Mesendoderm (in vitro differentiated cells): ENCODE measurements around the gene DMAP1. TPM values are rescaled to one million over a fixed set of nuclear protein-coding genes. Genes with fewer than 3 reads are reported as not detected.

Experiments
- DNase-seq: peaks from one replicate; pipeline ENCODE4 v3.0.0; 2013
- H2AK5ac ChIP-seq: 2 replicates; pipeline ENCODE4 v1.6.1; 2013; ENCODE audit warnings: low read length, inconsistent platforms
- H2BK120ac ChIP-seq: 2 replicates; pipeline ENCODE4 v1.6.1; 2013; ENCODE audit warnings: low read depth, mild to moderate bottlenecking, low read length, moderate library complexity, mixed read lengths
- H2BK15ac ChIP-seq: replicated peaks from 2 replicates; pipeline ENCODE4 v1.6.1; 2013; ENCODE audit warnings: low read depth, mild to moderate bottlenecking, moderate library complexity
- H2BK5ac ChIP-seq: 2 replicates; pipeline ENCODE4 v1.6.1; 2013; ENCODE audit warnings: low read length, inconsistent platforms
- H3K18ac ChIP-seq: 2 replicates; pipeline ENCODE4 v1.6.1; 2013; ENCODE audit warnings: mild to moderate bottlenecking, low read length, mixed read lengths
- H3K23ac ChIP-seq: one replicate; pipeline ENCODE4 v1.6.1; 2013; ENCODE audit warnings: low read length
- H3K27ac ChIP-seq: 2 replicates; pipeline ENCODE4 v1.5.1; 2013; ENCODE audit warnings: low read depth, mild to moderate bottlenecking, inconsistent platforms, low read length, moderate library complexity
- H3K27me3 ChIP-seq: 2 replicates; pipeline ENCODE4 v1.6.1; 2013; ENCODE audit warnings: low read length, control low read depth, mild to moderate bottlenecking, inconsistent platforms; ENCODE audit not compliant: insufficient read depth, poor library complexity
- H3K36me3 ChIP-seq: 2 replicates; pipeline ENCODE4 v1.6.1; 2013; ENCODE audit warnings: low read length, inconsistent platforms; ENCODE audit not compliant: control insufficient read depth, insufficient read depth
- H3K4ac ChIP-seq: one replicate; pipeline ENCODE4 v1.6.1; 2013; ENCODE audit warnings: low read depth, mild to moderate bottlenecking, low read length, moderate library complexity
- H3K4me1 ChIP-seq: 2 replicates; pipeline ENCODE4 v1.6.1; 2013; ENCODE audit warnings: low read depth, low read length, inconsistent platforms; ENCODE audit not compliant: control insufficient read depth
- H3K4me2 ChIP-seq: 2 replicates; pipeline ENCODE4 v1.6.1; 2013; ENCODE audit warnings: low read length
- H3K4me3 ChIP-seq: 2 replicates; pipeline ENCODE4 v1.5.1; 2013; ENCODE audit warnings: mild to moderate bottlenecking, low read length
- H3K56ac ChIP-seq: one replicate; pipeline ENCODE4 v1.6.1; 2013; ENCODE audit warnings: low read length
- H3K79me1 ChIP-seq: 2 replicates; pipeline ENCODE4 v1.6.1; 2013; ENCODE audit warnings: low read length, inconsistent platforms
- H3K79me2 ChIP-seq: 2 replicates; pipeline ENCODE4 v1.6.1; 2013; ENCODE audit warnings: mild to moderate bottlenecking, low read length; ENCODE audit not compliant: control insufficient read depth, insufficient read depth
- H3K9ac ChIP-seq: 2 replicates; pipeline ENCODE4 v1.6.1; 2013; ENCODE audit warnings: low read length, inconsistent platforms
- H4K5ac ChIP-seq: one replicate; pipeline ENCODE4 v1.6.1; 2013; ENCODE audit warnings: low read length
- H4K8ac ChIP-seq: one replicate; pipeline ENCODE4 v1.6.1; 2013; ENCODE audit warnings: low read depth, mild to moderate bottlenecking, control low read depth, low read length, moderate library complexity
- WGBS: extraction: QIAGEN DNeasy Blood & Tissue Kit; methylation state at CpG from one replicate; pipeline ENCODE4 v1.1.7; 2013; ENCODE audit warnings: low lambda C conversion rate, missing lambda C conversion rate; ENCODE audit not compliant: insufficient coverage; ENCODE audit errors: extremely low coverage; 5-methylcytosine and 5-hydroxymethylcytosine counted together
- polyA plus RNA-seq, 2 experiments: library from polyadenylated mRNA; stranded (reverse); fragments of 200-250 nt; gene quantifications; one replicate each; pipeline ENCODE4 v1.2.3, GENCODE V29; 2013

Gene DMAP1
- 28.4 TPM for polyA plus RNA-seq (2013, experiment 1 of 2)
- 27.4 TPM for polyA plus RNA-seq (2013, experiment 2 of 2)

GRCh38 chr1:44213222-44214112, at the start of gene DMAP1:
Gene DMAP1 (plus strand): TSS chr1:44213471. CDS start chr1:44213754, 283 bp downstream.
- H2BK120ac ChIP-seq = no peak within 1 kb of the TSS
- peak within 1 kb of the TSS; percentile 41 for H4K8ac ChIP-seq
- no peak within 1 kb of the TSS for H2BK15ac ChIP-seq
- peaks cover 6% of the 10 kb centered on the region for H3K79me2 ChIP-seq
- H2BK5ac ChIP-seq = peak within 1 kb of the TSS; percentile 58
- H3K23ac ChIP-seq = no peak within 1 kb of the TSS
- peak within 1 kb of the TSS; percentile 91 for H3K4me3 ChIP-seq
- DNase-seq = peak; percentile 86
- peak within 1 kb of the TSS; percentile 94 for H3K4me2 ChIP-seq
- peaks cover 9% of the 10 kb centered on the region for H3K4me1 ChIP-seq
- H2AK5ac ChIP-seq = peak within 1 kb of the TSS; percentile 37
- H3K27ac ChIP-seq = no peak within 1 kb of the TSS
- WGBS = no CpG with 5 or more reads among the region's 44 CpGs
- H3K27me3 ChIP-seq = no peaks in the 10 kb centered on the region
- H3K36me3 ChIP-seq = no peaks in the 10 kb centered on the region
- peak within 1 kb of the TSS; percentile 99 for H4K5ac ChIP-seq
- H3K18ac ChIP-seq = no peak within 1 kb of the TSS
- peak within 1 kb of the TSS; percentile 91 for H3K9ac ChIP-seq
- peak within 1 kb of the TSS; percentile 73 for H3K4ac ChIP-seq
- H3K56ac ChIP-seq = peak within 1 kb of the TSS; percentile 99
- H3K79me1 ChIP-seq = peaks cover 9% of the 10 kb centered on the region

GRCh38 chr1:44168520-44169098, 44.7 kb upstream of the DMAP1 start:
- no peaks in the 10 kb centered on the region for H3K4me1 ChIP-seq
- no peak overlapping the region for H2BK120ac ChIP-seq
- no peak overlapping the region for H4K5ac ChIP-seq
- no peaks in the 10 kb centered on the region for H3K36me3 ChIP-seq
- H3K79me2 ChIP-seq = no peaks in the 10 kb centered on the region
- H3K4ac ChIP-seq = no peak overlapping the region
- no peak overlapping the region for H2BK5ac ChIP-seq
- no peak overlapping the region for H3K4me3 ChIP-seq
- H3K79me1 ChIP-seq = no peaks in the 10 kb centered on the region
- no peak overlapping the region for H2AK5ac ChIP-seq
- no peak overlapping the region for H3K18ac ChIP-seq
- H3K56ac ChIP-seq = no peak overlapping the region
- H3K4me2 ChIP-seq = no peak overlapping the region
- no peak overlapping the region for H3K23ac ChIP-seq
- WGBS = no CpG with 5 or more reads among the region's 5 CpGs
- H2BK15ac ChIP-seq = no peak overlapping the region
- H3K9ac ChIP-seq = no peak overlapping the region
- H3K27me3 ChIP-seq = no peaks in the 10 kb centered on the region
- no peak overlapping the region for H3K27ac ChIP-seq
- DNase-seq = no peak
- no peak overlapping the region for H4K8ac ChIP-seq

GRCh38 chr1:44170281-44170823, 42.9 kb upstream of the DMAP1 start:
- no peak overlapping the region for H3K4ac ChIP-seq
- no peaks in the 10 kb centered on the region for H3K36me3 ChIP-seq
- H2BK120ac ChIP-seq = no peak overlapping the region
- peak; percentile 7 for DNase-seq
- no peak overlapping the region for H2BK15ac ChIP-seq
- no peak overlapping the region for H2AK5ac ChIP-seq
- no peaks in the 10 kb centered on the region for H3K4me1 ChIP-seq
- no peak overlapping the region for H3K23ac ChIP-seq
- no peak overlapping the region for H4K8ac ChIP-seq
- no peak overlapping the region for H3K4me2 ChIP-seq
- H2BK5ac ChIP-seq = no peak overlapping the region
- no peak overlapping the region for H3K27ac ChIP-seq
- H3K79me2 ChIP-seq = no peaks in the 10 kb centered on the region
- H3K18ac ChIP-seq = no peak overlapping the region
- no peak overlapping the region for H3K9ac ChIP-seq
- H3K79me1 ChIP-seq = no peaks in the 10 kb centered on the region
- whole genome bisulfite sequencing = no CpG with 5 or more reads among the region's 3 CpGs
- H3K4me3 ChIP-seq = no peak overlapping the region
- no peaks in the 10 kb centered on the region for H3K27me3 ChIP-seq
- H3K56ac ChIP-seq = no peak overlapping the region
- H4K5ac ChIP-seq = no peak overlapping the region

DNA sequence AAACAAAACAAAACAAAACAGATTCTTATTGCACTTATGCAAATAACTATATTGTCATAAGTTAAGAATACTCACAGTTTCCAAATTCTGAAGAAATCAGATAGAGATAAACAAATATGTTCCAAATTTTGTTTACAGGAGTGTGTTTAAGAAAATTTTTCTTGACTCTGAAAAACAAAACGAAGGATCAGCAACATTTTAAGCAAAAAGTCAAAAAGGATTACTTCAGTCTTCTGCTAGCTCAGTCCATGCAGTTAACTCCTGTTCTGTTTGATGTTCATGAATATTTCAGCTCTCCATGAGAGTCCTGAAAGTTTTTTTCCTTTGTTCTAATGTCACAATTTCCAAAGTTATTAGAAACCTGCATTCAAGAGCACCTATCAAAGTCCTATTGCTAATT, 38.6 kb upstream of the DMAP1 start:
- Histone ChIP-seq H3K79me2 (no peaks in the 10 kb centered on the region), H3K4me3 (no peak overlapping the region), H3K56ac (no peak overlapping the region), H3K23ac (no peak overlapping the region), H2BK5ac (no peak overlapping the region), H2AK5ac (no peak overlapping the region), H3K27me3 (no peaks in the 10 kb centered on the region), H3K36me3 (no peaks in the 10 kb centered on the region), H3K18ac (no peak overlapping the region), H3K9ac (no peak overlapping the region), H2BK120ac (no peak overlapping the region), H3K4me1 (no peaks in the 10 kb centered on the region), H3K4ac (no peak overlapping the region), H4K8ac (no peak overlapping the region), H3K79me1 (no peaks in the 10 kb centered on the region), H3K27ac (no peak overlapping the region), H4K5ac (no peak overlapping the region), H2BK15ac (no peak overlapping the region), H3K4me2 (no peak overlapping the region)
- no CpG with 5 or more reads among the region's 1 CpG for WGBS
- peak; percentile 32 for DNase-seq

- Histone ChIP-seq H3K27ac (no peak overlapping the region), H3K4ac (no peak overlapping the region), H3K18ac (no peak overlapping the region), H3K9ac (no peak overlapping the region), H3K56ac (no peak overlapping the region), H3K23ac (no peak overlapping the region), H3K4me2 (no peak overlapping the region), H2BK15ac (no peak overlapping the region), H3K4me1 (no peaks in the 10 kb centered on the region), H4K5ac (no peak overlapping the region), H2AK5ac (no peak overlapping the region), H3K36me3 (no peaks in the 10 kb centered on the region), H2BK120ac (no peak overlapping the region), H4K8ac (no peak overlapping the region), H3K79me2 (no peaks in the 10 kb centered on the region), H3K4me3 (no peak overlapping the region), H2BK5ac (no peak overlapping the region), H3K79me1 (no peaks in the 10 kb centered on the region), H3K27me3 (no peaks in the 10 kb centered on the region)
- no peak for DNase-seq
- no CpG with 5 or more reads among the region's 8 CpGs for whole genome bisulfite sequencing
These were observed 12.9 kb upstream of the DMAP1 start for GRCh38 chr1:44200336-44200735.
